WERI-Rb-1 (cell line): Measurements from ENCODE around the gene TTLL10.
"Not testable (repeated sequence)": the region's sequence is repeated elsewhere in the genome, so short reads cannot be mapped to it uniquely, and the experiment has no call there.

Experiments
- DNase-seq: peaks from one replicate; pipeline ENCODE4 v3.0.0-alpha.2; 2020
- H3K27ac ChIP-seq: fragments of 250-450 bp; sonication (Bioruptor Pico); 2 replicates; pipeline ENCODE4 v1.5.1; 2020; ENCODE audit warnings: mild to moderate bottlenecking, moderate library complexity
- H3K27me3 ChIP-seq: fragments of 250-450 bp; sonication (Bioruptor Pico); 2 replicates; pipeline ENCODE4 v1.5.1; 2021; ENCODE audit warnings: mild to moderate bottlenecking, low read depth, moderate library complexity; ENCODE audit not compliant: insufficient read depth, severe bottlenecking
- H3K36me3 ChIP-seq: fragments of 250-450 bp; sonication (Bioruptor Pico); 2 replicates; pipeline ENCODE4 v1.5.1; 2020; ENCODE audit warnings: mild to moderate bottlenecking, moderate library complexity
- H3K4me3 ChIP-seq: 2 replicates; pipeline ENCODE4 v1.5.1; 2011; ENCODE audit warnings: low read depth, mild to moderate bottlenecking, control low read depth, low read length
- H3K9me3 ChIP-seq: fragments of 250-450 bp; sonication (Bioruptor Pico); 2 replicates; pipeline ENCODE4 v1.5.1; 2021; ENCODE audit warnings: mild to moderate bottlenecking, moderate library complexity; ENCODE audit not compliant: severe bottlenecking
- TF ChIP-seq, protein P1 (sequence below): IDR thresholded peaks from 2 replicates; pipeline ENCODE4 v1.5.1; 2011; ENCODE audit warnings: low read depth, mild to moderate bottlenecking, control low read depth, inconsistent platforms, low read length

Gene TTLL10

DNA sequence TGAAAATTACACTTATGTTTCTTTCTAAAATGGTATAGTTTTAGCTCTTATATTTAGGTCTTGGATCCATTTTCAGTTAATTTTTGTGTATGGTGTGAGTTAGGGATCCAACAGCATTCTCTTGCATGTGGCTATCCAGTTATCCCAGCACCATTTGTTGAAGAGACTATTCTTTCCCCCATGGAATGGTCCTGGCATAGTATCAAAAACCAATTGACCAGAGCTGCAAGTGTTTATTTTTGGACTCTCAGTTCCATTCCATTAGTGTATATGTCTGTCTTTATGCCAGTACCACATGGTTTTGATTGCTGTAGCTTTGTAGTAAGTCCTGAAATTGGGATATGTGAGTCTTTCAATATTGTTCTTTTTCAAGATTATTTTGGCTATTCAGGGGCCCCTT, 14.3 kb downstream of the TTLL10 start:
- H3K36me3 ChIP-seq, result no peaks in the 10 kb centered on the region
- H3K27me3 ChIP-seq, result no peaks in the 10 kb centered on the region
- no peaks in the 10 kb centered on the region for H3K9me3 ChIP-seq
- TF ChIP-seq, protein P1, sequence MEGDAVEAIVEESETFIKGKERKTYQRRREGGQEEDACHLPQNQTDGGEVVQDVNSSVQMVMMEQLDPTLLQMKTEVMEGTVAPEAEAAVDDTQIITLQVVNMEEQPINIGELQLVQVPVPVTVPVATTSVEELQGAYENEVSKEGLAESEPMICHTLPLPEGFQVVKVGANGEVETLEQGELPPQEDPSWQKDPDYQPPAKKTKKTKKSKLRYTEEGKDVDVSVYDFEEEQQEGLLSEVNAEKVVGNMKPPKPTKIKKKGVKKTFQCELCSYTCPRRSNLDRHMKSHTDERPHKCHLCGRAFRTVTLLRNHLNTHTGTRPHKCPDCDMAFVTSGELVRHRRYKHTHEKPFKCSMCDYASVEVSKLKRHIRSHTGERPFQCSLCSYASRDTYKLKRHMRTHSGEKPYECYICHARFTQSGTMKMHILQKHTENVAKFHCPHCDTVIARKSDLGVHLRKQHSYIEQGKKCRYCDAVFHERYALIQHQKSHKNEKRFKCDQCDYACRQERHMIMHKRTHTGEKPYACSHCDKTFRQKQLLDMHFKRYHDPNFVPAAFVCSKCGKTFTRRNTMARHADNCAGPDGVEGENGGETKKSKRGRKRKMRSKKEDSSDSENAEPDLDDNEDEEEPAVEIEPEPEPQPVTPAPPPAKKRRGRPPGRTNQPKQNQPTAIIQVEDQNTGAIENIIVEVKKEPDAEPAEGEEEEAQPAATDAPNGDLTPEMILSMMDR, result no peak
- DNase-seq, result no peak
- H3K27ac ChIP-seq, result no peak overlapping the region
- H3K4me3 ChIP-seq, result no peak overlapping the region

DNA sequence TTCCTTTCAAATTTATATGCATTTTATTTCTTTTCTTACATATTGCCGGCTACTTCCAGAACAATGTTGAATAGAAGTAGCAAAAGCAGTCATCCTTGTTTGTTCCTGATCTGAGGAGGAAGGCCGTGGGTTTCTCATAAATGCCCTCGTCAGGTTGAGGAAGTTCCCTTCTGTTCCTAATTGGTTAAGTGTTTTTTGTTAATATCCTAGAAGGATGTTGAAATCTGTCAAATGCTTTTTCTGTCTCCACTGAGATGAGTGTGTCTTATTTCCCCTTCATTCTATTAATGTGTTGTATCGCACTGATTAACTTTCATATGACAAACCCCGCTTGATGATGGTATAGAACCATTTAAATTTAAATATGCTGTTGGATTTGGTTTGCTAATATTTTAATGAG, 15.4 kb downstream of the TTLL10 start:
- Histone ChIP-seq H3K27ac (no peak overlapping the region), H3K27me3 (no peaks in the 10 kb centered on the region), H3K4me3 (no peak overlapping the region), H3K9me3 (peaks cover under 1% of the 10 kb centered on the region), H3K36me3 (no peaks in the 10 kb centered on the region)
- no peak for DNase-seq
- TF ChIP-seq, protein P1, result no peak

DNA sequence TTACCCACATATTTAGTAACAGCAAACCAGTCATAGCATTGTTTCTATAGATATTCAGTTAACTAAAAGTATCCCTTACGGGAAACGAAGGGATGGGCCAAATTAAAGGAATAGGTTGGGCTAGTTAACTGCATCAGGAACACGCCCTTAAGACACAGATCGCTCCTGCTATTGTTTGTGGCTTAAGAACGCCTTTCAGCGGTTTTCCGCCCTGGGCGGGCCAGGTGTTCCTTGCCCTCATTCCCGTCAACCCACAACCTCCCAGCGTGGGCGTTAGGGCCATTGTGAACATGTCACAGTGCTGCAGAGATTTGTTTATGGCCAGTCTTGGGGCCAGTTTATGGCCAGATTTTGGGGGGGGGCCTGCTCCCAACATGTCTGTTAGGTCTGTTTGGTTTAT, 18.1 kb downstream of the TTLL10 start:
- no peak for DNase-seq
- TF ChIP-seq, protein P1, result no peak
- H3K9me3 ChIP-seq, result peaks cover 9% of the 10 kb centered on the region
- no peaks in the 10 kb centered on the region for H3K36me3 ChIP-seq
- H3K4me3 ChIP-seq, result no peak overlapping the region
- H3K27ac ChIP-seq, result no peak overlapping the region
- H3K27me3 ChIP-seq, result no peaks in the 10 kb centered on the region

DNA sequence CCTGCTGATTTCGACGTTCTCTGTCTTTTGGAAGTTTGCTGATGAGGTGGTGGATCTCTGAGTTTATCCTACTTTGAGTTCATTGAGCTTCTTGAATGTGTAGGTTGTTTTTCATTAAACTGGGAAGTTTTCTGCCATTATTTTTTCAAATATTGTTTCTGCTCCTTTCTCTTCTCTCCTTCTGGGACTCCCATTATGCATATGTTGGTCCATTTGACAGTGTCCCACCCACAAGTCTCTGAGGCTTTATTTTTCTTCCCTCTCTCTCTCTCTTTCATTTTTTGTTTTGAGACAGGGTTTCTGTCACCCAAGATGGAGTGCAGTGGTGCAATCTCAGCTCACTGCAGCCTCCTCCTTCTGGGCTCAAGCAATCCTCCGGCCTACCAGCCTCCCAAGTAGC, 21.0 kb downstream of the TTLL10 start:
- H3K27me3 ChIP-seq, result no peaks in the 10 kb centered on the region
- H3K4me3 ChIP-seq, result no peak overlapping the region
- no peaks in the 10 kb centered on the region for H3K36me3 ChIP-seq
- no peak overlapping the region for H3K27ac ChIP-seq
- H3K9me3 ChIP-seq, result peaks cover 9% of the 10 kb centered on the region
- DNase-seq, result no peak
- TF ChIP-seq, protein P1, result no peak

DNA sequence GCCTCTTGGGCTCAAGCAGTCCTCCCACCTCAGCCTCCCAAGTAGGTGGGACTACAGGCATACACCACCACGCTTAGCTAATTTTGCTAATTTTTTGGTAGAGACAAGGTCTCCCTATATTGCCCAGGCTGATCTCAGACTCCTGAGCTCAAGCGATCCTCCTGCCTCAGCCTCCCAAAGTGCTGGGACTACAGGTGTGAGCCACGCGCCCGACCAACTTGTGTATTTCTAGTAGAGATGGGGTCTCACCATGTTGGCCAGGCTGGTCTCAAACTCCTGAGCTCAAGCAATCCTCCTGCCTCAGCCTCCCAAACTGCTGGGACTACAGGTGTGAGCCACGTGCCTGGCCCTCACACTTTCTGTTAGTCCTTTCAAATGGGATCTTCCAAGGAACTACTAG, 22.0 kb downstream of the TTLL10 start:
- not testable (repeated sequence) for H3K9me3 ChIP-seq

DNA sequence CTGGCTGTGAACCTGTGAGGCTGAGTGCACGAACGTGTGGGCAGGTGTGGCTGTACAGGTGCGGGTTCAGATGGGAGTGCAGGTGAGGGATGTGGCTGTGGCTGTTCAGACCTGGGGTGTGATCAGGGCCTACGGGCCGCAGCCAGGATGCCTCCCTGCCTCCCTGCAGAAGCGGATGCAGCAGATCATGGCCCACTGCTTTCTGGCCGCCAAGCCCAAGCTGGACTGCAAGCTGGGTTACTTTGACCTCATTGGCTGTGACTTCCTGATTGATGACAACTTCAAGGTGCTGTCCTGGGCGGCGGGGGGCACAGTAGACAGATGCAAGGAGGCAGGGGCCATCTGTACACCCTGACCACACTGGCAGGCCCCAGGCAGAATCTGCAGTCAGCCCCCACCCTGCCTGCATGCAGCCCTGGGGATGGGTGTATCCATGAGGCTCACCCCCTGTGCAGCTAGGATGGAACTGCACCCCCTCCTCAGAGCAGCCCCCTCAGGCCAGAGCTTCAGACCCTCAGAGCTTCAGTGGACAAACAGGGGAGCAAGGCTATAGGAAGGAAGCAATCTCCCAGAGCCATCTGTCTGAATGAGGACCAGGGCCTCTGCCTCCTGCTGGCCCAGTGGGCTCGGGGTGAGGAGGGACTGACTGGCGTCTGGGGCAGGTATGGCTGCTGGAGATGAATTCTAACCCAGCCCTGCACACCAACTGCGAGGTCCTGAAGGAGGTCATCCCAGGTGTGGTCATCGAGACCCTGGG, 22.9 kb downstream of the TTLL10 start:
- no peaks in the 10 kb centered on the region for H3K36me3 ChIP-seq
- peak; percentile 76 for DNase-seq
- TF ChIP-seq, protein P1, result peak; percentile 30; the same call in 1 of the 2 replicates
- H3K27ac ChIP-seq, result peak overlapping the region; percentile 55
- H3K27me3 ChIP-seq, result no peaks in the 10 kb centered on the region
- no peak overlapping the region for H3K4me3 ChIP-seq
- H3K9me3 ChIP-seq, result peaks cover 9% of the 10 kb centered on the region

More for the DNA sequence above, 22.0 kb downstream of the TTLL10 start:
- not testable (repeated sequence) for H3K4me3 ChIP-seq, H3K36me3 ChIP-seq, H3K27me3 ChIP-seq, DNase-seq, H3K27ac ChIP-seq
